ENCODE data around the gene STAG1.

STAG1 gene

GRCh38 chr3:136699271-136699828, 52.8 kb downstream of the STAG1 start:
- TF ChIP-seq, protein P1, sequence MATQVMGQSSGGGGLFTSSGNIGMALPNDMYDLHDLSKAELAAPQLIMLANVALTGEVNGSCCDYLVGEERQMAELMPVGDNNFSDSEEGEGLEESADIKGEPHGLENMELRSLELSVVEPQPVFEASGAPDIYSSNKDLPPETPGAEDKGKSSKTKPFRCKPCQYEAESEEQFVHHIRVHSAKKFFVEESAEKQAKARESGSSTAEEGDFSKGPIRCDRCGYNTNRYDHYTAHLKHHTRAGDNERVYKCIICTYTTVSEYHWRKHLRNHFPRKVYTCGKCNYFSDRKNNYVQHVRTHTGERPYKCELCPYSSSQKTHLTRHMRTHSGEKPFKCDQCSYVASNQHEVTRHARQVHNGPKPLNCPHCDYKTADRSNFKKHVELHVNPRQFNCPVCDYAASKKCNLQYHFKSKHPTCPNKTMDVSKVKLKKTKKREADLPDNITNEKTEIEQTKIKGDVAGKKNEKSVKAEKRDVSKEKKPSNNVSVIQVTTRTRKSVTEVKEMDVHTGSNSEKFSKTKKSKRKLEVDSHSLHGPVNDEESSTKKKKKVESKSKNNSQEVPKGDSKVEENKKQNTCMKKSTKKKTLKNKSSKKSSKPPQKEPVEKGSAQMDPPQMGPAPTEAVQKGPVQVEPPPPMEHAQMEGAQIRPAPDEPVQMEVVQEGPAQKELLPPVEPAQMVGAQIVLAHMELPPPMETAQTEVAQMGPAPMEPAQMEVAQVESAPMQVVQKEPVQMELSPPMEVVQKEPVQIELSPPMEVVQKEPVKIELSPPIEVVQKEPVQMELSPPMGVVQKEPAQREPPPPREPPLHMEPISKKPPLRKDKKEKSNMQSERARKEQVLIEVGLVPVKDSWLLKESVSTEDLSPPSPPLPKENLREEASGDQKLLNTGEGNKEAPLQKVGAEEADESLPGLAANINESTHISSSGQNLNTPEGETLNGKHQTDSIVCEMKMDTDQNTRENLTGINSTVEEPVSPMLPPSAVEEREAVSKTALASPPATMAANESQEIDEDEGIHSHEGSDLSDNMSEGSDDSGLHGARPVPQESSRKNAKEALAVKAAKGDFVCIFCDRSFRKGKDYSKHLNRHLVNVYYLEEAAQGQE (IDR thresholded peaks at IDR 0.05; ENCODE audit: insufficient replicate concordance, low read depth): no peak
- TF ChIP-seq, protein P2, sequence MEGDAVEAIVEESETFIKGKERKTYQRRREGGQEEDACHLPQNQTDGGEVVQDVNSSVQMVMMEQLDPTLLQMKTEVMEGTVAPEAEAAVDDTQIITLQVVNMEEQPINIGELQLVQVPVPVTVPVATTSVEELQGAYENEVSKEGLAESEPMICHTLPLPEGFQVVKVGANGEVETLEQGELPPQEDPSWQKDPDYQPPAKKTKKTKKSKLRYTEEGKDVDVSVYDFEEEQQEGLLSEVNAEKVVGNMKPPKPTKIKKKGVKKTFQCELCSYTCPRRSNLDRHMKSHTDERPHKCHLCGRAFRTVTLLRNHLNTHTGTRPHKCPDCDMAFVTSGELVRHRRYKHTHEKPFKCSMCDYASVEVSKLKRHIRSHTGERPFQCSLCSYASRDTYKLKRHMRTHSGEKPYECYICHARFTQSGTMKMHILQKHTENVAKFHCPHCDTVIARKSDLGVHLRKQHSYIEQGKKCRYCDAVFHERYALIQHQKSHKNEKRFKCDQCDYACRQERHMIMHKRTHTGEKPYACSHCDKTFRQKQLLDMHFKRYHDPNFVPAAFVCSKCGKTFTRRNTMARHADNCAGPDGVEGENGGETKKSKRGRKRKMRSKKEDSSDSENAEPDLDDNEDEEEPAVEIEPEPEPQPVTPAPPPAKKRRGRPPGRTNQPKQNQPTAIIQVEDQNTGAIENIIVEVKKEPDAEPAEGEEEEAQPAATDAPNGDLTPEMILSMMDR (IDR thresholded peaks at IDR 0.05; ENCODE audit: insufficient read depth, low read length): no peak
- TF ChIP-seq SPI1 (IDR thresholded peaks at IDR 0.05; ENCODE audit: borderline replicate concordance, low read depth) (no peak), POLR2AphosphoS5 (IDR thresholded peaks at IDR 0.05; ENCODE audit: low read depth) (no peak), GABPA (IDR thresholded peaks at IDR 0.05; ENCODE audit: low read depth) (no peak)
- DNase-seq (ENCODE audit: low read depth in 1 of 2, low spot score in 1 of 2): no peak
- H3K27me3 ChIP-seq (ENCODE audit: insufficient read depth, poor library complexity, severe bottlenecking): no peaks in the 10 kb centered on the region
- no peak overlapping the region for H3K27ac ChIP-seq (replicated peaks)
- H3K4me3 ChIP-seq (replicated peaks; ENCODE audit: insufficient read depth, low read length): no peak overlapping the region

DNA sequence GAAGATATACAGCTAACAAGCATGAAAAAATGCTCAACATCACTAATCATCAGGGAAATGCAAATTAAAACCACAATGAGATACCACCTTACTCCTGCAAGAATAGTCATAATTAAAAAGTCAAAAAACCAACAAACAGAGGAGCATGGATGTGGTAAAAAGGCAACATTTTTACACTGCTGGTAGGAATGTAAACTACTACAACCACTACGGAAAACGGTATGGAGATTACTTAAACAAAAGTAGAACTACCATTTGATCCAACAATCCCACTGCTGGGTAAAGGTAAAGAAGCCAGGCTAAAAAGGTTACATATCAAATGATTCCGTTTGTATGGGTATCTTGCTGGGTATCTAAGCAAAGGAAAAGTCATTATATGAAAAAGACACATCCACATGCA, 53.8 kb downstream of the STAG1 start:
- no peak for DNase-seq (ENCODE audit: low read depth in 1 of 2, low spot score in 1 of 2)
- TF ChIP-seq, protein P2 (IDR thresholded peaks at IDR 0.05; ENCODE audit: insufficient read depth, low read length): no peak
- TF ChIP-seq, protein P1 (IDR thresholded peaks at IDR 0.05; ENCODE audit: insufficient replicate concordance, low read depth): no peak
- TF ChIP-seq SPI1 (IDR thresholded peaks at IDR 0.05; ENCODE audit: borderline replicate concordance, low read depth) (no peak), POLR2AphosphoS5 (IDR thresholded peaks at IDR 0.05; ENCODE audit: low read depth) (no peak), GABPA (IDR thresholded peaks at IDR 0.05; ENCODE audit: low read depth) (no peak)
- Histone ChIP-seq H3K27ac (replicated peaks) (no peak overlapping the region), H3K4me3 (replicated peaks; ENCODE audit: insufficient read depth, low read length) (no peak overlapping the region), H3K27me3 (ENCODE audit: insufficient read depth, poor library complexity, severe bottlenecking) (no peaks in the 10 kb centered on the region)

DNA sequence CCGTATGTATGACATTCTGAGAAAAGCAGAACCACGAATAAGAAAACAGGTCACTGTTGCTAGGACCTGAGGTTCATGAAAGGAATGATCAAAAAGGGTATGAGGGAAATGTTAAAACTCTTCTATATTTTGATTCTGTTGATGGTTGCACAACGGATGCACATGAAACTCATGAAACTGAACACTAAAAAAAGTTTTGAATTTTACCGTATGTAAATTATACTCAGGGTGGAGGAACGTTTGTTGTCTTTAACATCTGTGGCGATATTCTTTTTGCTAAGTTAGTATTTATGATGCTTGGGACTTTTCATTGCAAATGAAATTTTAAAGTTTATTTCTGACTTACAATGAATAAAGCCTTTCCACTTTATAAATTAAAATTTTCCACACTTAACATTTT, 55.4 kb downstream of the STAG1 start:
- Histone ChIP-seq H3K27ac (replicated peaks) (no peak overlapping the region), H3K27me3 (ENCODE audit: insufficient read depth, poor library complexity, severe bottlenecking) (no peaks in the 10 kb centered on the region), H3K4me3 (replicated peaks; ENCODE audit: insufficient read depth, low read length) (no peak overlapping the region)
- TF ChIP-seq, protein P2 (IDR thresholded peaks at IDR 0.05; ENCODE audit: insufficient read depth, low read length): no peak
- TF ChIP-seq, protein P1 (IDR thresholded peaks at IDR 0.05; ENCODE audit: insufficient replicate concordance, low read depth): no peak
- TF ChIP-seq GABPA (IDR thresholded peaks at IDR 0.05; ENCODE audit: low read depth): no peak
- no peak for TF ChIP-seq SPI1 (IDR thresholded peaks at IDR 0.05; ENCODE audit: borderline replicate concordance, low read depth)
- TF ChIP-seq POLR2AphosphoS5 (IDR thresholded peaks at IDR 0.05; ENCODE audit: low read depth): no peak
- DNase-seq (ENCODE audit: low read depth in 1 of 2, low spot score in 1 of 2): no peak
